Stimulated activated CD8-positive, alpha-beta memory T cell treated with anti-CD3 and anti-CD28 coated beads, Interleukin-12 subunit alpha, Interleukin-12 subunit beta, amount 100 ng/mL, for 24 hours (primary cell): ENCODE results near the gene UMAD1.

Experiments
- DNase-seq: peaks from one replicate; pipeline ENCODE4 v3.0.0-alpha.2; 2020; ENCODE audit errors: extremely low read depth

UMAD1 gene

GRCh38 chr7:7640221-7641128 is at the start of gene UMAD1:
UMAD1 (plus strand) TSS chr7:7640752; CDS start chr7:7673372, 32,620 bp downstream.
- peak; percentile 96 for DNase-seq

- DNase-seq: no peak
These were observed 45.1 kb upstream of the UMAD1 start for GRCh38 chr7:7595451-7595850.

GRCh38 chr7:7596176-7596575 is 44.4 kb upstream of the UMAD1 start:
- DNase-seq: no peak

GRCh38 chr7:7607010-7607409 is 33.5 kb upstream of the UMAD1 start:
- no peak for DNase-seq

- no peak for DNase-seq
These were observed 31.2 kb upstream of the UMAD1 start for GRCh38 chr7:7609330-7609729.

GRCh38 chr7:7612519-7612918 is 28.0 kb upstream of the UMAD1 start:
- no peak for DNase-seq

- DNase-seq: no peak
These were observed 27.3 kb upstream of the UMAD1 start for GRCh38 chr7:7613210-7613609.

- DNase-seq: no peak
These were observed 26.4 kb upstream of the UMAD1 start for GRCh38 chr7:7614018-7614741.

- DNase-seq: no peak
These were observed 23.0 kb upstream of the UMAD1 start for GRCh38 chr7:7617550-7617949.

- no peak for DNase-seq
These were observed 22.1 kb upstream of the UMAD1 start for GRCh38 chr7:7618410-7618809.

- DNase-seq: no peak
These were observed 20.3 kb upstream of the UMAD1 start for GRCh38 chr7:7620236-7620635.

GRCh38 chr7:7620644-7621210 is 19.8 kb upstream of the UMAD1 start:
- no peak for DNase-seq

- no peak for DNase-seq
These were observed 12.1 kb upstream of the UMAD1 start for GRCh38 chr7:7628476-7628875.

GRCh38 chr7:7630626-7631329 is 9.8 kb upstream of the UMAD1 start:
- DNase-seq: no peak

GRCh38 chr7:7639421-7639820 is 1.1 kb upstream of the UMAD1 start:
- no peak for DNase-seq

- DNase-seq: no peak
These were observed 718 bp upstream of the UMAD1 start for GRCh38 chr7:7639847-7640220.

GRCh38 chr7:7641129-7641663 is 644 bp downstream of the UMAD1 start:
- no peak for DNase-seq

GRCh38 chr7:7642081-7642480 is 1.5 kb downstream of the UMAD1 start:
- DNase-seq: no peak

GRCh38 chr7:7647495-7648036 is 7.0 kb downstream of the UMAD1 start:
- DNase-seq: no peak

GRCh38 chr7:7650682-7651206 is 10.2 kb downstream of the UMAD1 start:
- no peak for DNase-seq

GRCh38 chr7:7651479-7651878 is 10.9 kb downstream of the UMAD1 start:
- no peak for DNase-seq
